Measurements from ENCODE around the gene KRT76.
"Not testable (repeated sequence)": the region's sequence is repeated elsewhere in the genome, so short reads cannot be mapped to it uniquely, and the experiment has no call there.

Gene KRT76

DNA sequence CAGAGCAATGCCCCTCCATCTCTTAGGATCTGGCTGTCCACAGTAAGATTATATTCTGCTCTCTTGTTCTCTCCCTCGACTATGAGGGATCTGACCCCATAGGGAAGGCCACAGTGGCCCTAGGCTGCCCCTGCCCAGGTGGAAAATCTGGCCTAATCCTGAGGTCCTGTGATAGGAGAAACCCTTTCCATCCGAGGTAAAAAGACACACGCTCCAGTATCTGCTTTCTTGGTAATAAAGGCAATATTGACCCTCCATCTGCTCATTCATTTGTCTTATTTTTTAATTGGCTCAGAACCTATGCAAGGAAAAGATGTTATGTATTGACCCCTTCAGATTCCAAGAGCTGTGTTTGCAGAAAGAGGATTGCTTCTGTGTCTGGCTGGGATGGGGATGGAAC lies 9.7 kb downstream of the KRT76 start:
- intact Hi-C loops (cut with DNase I) = no loop called here
- DNase-seq = no peak

DNA sequence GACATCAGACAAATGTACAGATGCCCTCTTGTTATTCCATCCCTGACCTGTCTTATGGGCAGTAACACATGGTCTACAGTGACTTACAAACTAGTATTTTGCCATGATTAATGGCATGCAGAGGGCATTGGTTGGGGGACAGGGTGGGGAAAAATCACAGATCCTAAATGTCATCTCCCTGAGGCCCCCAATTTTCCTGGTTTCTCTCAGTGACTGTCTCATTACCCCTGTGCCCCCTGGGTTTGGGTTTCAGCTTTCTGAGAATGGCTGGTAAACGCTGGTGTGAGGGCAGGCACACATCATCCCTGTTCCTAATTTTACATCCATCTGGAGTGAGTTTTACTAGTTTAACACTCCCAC lies 10.1 kb downstream of the KRT76 start:
- intact Hi-C loops (cut with DNase I) = no loop called here
- DNase-seq = no peak

DNA sequence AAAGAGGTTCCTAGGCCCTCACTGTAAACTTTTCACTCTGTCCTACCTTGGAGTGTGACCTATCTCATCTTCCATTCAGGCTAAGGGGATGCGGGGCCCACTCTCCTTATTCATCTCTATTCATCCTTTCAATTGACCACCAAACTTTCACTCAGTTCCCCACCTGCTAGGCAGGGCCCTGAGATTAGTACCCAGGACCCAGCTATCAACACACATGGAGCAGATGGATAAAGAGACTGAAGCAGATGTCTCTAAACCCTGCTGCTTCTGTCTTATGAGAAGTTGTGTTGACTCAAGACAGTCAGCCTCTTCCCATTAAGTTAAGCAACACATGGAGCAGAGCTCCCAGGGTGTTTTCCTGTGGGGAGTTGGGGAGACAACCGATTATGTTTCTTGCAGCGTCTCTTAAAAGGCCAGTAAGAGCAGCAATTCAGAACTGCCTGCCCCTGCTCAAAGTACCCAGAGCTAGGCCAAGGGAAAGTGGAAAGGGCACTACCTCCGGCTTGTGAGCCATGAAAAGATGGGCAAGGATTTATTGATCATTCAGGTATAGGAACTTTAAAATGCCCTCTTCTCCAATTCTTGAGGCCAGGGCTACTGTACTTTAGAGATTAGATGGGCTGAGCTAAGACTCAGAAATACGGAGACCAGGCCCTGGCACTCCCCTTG lies 10.7 kb downstream of the KRT76 start:
- intact Hi-C loops (cut with DNase I) = no loop called here

DNA sequence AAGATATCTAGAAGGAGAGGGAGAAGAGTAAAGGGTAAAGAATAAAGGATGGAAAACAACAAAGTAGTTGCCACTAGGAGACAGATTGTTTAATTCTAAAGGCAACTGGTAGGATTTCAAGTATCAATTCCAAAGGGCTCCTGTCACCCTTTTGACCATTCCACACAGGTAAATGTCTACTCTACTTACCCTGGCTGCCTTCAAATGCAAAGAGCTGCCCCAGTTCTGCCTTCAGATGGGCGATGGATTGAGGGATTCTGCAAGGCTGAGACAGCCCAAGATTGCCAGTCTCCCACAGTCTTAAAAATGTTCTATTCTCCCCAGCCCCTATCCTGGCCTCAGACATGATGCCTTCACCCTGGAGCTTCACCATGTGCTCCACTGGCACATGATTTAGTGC lies 11.4 kb downstream of the KRT76 start:
- DNase-seq = no peak
- intact Hi-C loops (cut with DNase I) = no loop called here

More for the DNA sequence above, 10.7 kb downstream of the KRT76 start:
- no peak for DNase-seq

DNA sequence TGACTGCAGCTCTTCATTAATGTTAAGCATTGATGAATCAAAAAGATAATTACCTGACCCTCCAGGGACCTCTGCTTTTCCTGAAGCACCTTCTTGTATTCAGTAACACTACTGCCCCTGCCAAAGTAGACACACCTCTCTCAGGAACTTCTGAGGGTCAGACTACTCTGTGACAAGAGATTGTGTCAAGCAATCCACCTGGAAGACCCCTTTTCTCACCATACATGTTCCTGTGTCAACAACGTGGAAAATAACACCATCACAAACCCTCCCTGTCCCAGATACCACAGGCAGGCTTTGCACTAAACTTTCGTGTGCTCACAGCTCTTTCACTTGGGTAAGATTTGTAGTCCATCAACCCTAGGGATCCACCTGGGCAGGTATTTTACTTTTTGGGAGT lies 13.2 kb downstream of the KRT76 start:
- DNase-seq = no peak
- intact Hi-C loops (cut with DNase I) = no loop called here

DNA sequence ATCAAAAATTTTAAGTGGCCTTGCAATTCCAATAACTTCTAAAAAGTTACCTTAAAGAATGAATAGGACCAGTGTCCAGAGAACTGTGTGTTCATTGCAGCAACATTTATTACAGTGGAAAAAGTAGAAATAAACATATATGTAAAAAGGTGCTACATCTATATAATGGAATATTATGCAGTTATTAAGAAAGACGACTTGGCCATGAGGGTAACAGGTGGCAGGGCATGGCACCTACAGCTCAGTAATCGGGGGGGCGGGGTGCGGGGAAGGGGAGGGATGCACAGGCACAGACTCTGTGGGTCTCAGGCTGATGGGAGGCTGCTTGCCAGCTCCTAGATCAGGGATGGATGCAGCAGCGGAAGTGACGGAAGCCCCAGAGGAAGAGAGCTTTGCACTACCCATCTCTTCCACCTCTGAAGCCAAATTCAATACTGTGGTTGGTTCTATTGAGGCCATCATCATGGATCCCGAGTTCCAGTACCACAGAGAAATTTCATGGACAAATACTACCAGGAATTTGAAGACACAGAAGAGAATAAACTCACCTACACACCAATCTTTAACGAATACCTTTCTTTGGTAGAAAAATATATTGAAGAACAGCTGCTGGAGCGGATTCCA lies 14.0 kb downstream of the KRT76 start:
- DNase-seq = no peak
- intact Hi-C loops (cut with DNase I) = no loop called here

DNA sequence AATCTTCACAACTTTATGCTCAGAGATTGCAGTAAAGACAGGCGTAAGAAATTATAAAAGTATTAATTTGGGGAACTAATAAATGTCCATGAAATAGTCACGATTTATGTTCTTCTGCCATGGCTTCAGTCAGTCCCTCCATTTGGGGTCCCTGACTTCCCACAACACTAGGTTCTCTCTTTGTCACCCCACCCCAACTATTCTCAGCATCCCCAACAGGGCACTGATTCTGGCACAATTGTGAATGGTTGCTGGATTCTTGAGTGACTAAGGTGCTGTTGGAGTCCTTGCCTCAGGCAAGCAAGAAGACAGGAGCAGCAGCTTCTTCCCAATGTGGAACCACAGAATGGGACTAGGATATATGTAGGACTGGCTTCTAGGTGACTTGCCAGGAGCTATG lies 15.3 kb downstream of the KRT76 start:
- intact Hi-C loops (cut with DNase I) = no loop called here

DNA sequence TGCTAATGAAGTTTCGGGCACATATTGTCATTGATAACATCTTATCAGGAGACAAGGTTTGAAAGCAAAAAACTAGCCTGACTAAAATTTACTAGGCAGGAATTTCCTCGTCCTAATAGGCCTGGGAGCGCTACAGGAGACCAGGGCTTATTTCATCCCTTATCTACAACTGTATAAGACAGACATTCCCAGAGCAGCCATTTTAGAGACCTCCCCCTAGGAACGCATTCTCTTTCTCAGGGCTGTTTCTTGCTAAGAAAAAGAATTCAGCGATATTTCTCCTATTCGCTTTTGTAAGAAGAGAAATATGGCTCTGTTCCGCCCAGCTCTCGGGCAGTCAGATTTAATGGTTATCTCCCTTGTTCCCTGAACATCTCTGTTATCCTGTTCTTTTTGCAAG lies 15.9 kb downstream of the KRT76 start:
- intact Hi-C loops (cut with DNase I); DNase-seq: not testable (repeated sequence)

More for the DNA sequence above, 15.3 kb downstream of the KRT76 start:
- DNase-seq = no peak

DNA sequence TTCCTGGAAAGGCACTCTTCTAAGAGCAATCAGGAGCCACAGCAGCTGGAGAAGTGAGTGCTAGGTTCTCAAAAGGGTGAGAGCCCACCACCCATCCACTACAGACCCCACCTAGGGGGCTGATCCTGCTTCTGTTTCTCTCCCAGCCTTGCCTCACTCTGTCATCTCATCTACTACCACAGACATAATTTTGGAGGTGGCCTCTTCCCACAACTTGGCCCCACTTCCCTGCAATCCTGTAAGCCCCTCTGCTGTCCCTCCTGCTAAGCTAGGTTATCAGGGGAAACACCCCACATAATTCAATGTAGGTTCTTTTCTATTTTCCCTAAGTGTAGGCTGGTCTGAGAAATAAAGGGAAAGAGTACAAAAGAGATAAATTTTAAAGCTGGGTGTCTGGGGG lies 16.5 kb downstream of the KRT76 start:
- intact Hi-C loops (cut with DNase I) = no loop called here
- DNase-seq = no peak

DNA sequence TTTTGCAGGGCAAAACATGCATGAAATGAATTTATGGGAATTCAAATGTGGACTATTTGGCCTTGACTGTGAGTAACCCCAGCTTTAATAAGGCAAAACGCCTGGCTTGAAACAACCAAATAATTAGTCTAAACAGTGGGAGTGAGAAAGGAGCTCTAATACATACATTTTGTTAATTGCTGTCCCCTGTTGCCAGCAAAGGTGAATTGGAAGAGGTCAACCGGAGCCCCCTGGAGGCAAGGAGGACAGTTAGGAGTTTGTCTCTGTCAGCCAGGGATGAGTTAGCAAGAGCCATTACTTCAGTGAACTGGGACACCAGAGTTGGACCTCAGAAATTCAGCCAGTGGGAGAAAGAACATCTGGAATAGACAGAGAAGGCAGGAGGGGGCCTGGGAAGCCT lies 17.4 kb downstream of the KRT76 start:
- intact Hi-C loops (cut with DNase I) = no loop called here
- DNase-seq = no peak

DNA sequence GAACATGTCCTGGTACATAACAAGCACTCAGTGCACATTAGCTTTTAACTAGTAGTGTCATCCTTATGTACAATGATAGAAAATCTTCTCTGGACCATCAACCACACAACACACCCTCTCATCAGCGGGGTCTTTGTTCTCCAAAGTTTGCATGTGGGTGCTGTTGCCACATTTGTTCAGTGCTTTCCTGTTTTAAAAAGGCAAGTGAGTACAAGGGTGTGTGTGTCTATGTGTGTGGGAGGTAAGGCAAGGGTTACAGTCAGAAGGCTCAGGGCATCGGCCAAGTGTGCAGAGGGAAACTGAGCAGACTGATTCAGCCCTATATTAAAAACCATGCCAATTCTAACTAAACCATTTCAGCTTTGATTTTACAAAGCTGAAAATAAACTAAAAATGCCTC lies 17.9 kb downstream of the KRT76 start:
- DNase-seq = no peak
- intact Hi-C loops (cut with DNase I) = no loop called here

DNA sequence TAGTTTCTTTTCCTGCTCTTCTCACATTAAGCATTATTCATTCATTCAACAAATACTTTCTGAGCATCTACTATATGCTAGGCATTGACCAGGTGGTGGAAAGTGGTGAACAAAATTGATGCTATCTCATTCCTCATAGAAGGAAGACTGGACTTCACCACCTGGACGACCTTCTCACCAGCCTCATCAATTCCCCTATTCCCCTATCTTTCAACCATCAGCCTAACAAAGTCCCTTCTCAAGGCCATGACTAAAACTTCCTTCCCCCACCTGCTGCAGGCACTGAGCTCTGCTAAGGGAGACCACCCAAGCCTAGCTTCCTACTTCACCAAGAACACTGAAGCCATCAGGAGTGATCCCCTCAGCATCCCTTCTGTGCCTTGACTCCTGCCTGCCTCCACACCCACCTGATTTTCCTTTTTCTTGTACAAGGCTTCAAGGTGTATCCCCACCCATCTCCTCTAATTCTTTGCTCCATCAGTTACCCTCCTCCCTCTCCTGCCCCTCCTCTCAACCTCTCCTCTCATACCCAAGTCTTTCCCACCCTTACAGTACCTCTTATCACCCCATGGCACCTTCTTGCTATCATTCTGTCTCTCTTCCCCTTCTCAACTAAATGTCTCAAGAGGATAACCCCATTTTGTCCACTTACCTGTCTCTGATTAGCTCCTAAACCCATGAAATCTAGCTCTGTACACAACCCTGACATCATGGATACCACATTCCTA lies 19.5 kb downstream of the KRT76 start:
- no peak for DNase-seq
- intact Hi-C loops (cut with DNase I) = no loop called here

DNA sequence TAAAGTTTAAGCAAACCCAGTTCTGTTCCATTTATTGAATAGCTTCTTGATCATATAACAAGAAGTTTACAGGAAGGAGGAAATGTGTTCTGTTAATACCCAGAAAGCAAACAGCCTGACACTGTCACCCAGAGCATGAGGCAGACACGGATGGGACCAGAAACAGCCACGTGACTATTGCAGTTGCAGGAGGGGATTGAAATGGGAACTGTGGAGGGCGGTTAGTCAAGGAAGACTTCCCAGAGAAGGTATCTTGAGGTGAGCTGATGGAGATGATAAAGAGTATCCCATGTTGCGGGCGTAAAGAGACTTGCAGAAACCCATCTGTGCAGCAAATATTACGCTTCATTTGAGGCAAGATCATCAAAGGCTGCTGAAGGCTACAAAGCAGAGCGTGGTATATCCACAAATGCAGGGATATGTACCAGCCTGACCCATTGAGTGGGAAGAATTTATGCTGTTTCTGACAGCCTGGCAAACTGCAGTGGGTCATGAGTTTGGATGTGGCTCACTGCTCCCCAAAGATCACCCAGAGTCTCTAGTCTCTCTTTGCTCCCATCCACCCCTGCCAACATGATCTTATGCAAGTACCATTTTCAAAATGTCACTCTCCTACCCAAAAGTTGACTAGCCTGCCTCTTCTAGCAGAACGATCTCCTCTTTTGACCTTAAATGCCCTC lies 20.7 kb downstream of the KRT76 start:
- intact Hi-C loops (cut with DNase I) = no loop called here
- no peak for DNase-seq

DNA sequence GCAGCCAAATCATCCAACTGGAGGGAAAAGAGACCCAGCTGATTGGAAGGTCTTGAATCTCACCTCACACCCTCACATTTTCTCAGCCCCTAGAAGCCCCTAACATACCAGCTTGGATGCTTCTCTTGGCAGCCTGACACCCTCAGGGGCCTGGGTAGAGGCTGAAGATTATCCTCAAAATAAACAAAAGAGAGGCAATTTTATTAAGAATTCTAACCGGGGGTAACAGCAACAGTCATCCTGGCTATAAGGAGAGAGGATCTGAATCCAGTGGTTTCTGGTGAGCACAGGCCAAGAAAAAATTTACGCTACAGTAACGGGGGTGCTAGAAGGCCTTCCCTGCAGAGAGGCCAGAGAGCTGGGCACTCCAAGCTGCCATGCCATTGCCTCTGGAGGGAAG lies 21.6 kb downstream of the KRT76 start:
- intact Hi-C loops (cut with DNase I) = no loop called here
- DNase-seq = no peak

DNA sequence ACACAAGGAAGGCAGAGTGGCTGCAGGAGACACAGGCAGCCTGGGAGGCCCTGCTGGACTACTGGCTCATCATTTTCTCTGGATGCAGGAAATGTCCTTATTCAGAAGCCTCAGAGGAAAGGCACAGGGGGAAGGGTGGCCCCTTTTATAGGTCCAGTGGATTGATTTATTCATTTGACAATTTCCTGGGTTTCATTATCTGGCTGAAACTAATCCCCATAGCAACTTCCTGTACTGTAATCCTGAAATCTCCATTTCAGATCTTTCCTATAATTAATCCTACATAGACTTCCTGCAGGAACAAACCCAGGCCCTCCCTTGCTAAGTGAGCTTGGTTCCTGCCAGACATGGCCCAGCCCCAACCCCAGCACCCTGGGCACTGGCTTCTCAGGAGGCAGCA lies 23.0 kb downstream of the KRT76 start:
- DNase-seq = no peak
- intact Hi-C loops (cut with DNase I) = no loop called here

DNA sequence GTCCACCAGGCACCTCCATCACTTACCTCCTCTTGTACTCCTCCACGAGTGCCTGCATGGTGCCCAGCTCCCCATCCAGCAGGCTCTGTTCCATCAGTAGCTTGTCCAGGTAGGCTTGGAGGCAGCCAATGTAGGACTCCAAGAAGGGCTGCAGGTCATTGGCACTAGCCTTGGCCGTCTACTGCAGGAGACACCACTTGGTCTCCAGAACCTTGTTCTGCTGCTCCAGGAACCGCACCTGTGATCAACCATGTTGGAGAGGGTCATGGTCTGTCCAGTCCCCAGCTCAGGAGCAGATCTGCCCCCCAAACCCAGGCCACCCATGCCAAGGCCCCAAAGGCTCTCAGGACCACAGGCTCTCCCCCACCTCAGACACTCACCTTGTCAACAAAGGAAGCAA lies 23.9 kb downstream of the KRT76 start:
- no peak for DNase-seq
- intact Hi-C loops (cut with DNase I) = no loop called here

DNA sequence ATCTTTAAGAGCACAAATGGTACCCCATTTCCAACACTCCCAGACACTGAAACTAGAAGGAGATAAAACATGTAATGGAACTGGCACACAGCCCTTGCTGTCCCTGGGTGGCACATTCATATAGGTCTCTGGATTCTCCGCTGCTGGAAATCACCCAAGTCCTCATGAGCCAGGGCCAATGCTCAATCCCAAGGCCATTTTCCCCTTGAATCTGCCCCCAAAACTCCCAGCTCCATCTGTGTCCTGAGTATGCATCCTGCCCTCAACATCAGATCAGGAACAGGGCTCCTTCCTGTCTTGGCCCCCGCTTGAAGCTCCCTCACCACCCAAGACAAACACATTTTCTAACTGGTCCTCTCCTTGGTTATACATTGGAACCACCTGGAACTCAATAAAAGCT lies 24.6 kb downstream of the KRT76 start:
- intact Hi-C loops (cut with DNase I) = no loop called here
- no peak for DNase-seq

DNA sequence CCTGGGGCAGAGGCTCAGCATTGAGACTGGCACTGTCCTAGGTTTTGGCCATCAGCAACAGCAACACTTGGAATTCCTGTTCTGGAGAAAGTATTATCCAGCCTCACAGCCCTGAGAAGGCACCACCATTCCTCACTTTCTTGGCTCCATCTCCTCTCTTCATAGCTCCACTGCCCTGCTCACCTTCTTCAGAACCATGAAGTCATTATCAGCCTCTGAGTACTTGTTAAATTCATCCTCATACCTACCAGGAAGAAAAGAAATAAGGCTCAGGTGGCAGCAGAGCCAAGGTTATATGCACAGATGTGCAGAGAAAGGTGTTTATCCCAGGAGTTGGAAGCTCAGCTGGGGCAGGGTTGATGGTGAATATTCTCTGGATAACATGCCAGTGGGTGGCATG lies 25.4 kb downstream of the KRT76 start:
- intact Hi-C loops (cut with DNase I) = no loop called here
- no peak for DNase-seq

DNA sequence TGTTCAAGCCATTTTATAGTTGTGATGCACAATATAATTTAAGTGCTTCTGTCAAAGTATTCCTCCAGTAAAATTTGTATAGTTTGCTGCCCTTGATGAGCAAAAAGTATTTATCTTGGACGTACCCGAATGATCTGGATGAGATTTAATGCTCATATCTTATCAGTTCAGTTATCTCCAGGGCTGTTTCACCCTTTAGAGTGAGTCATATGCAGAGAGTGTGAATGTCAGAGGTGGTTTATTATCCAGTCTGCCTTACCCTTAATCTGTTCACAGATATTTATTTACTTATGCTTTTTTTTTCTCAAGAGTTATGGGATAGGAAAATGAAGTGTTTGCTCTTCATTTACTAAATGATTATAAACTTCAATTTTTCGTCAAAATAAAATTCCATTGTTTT lies 26.6 kb downstream of the KRT76 start:
- DNase-seq; intact Hi-C loops (cut with DNase I): not testable (repeated sequence)

DNA sequence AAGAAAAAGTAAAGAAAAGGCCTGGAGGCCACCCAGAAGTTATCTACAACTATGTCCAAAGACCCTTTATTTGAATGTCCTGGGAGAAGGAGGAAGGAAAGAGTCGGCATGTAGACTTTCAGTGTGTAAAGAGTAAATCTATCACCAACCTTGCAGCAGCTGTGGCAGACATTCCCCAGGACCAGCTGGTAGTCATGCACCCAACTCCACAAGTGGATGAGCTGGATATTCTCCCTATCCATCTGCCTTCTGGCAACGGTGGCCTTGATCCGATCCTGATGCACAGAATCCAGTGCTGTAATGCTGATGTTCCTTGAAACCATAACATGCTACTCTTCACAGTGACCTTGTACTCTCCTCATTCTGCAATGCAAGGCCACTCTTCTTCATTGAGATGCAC lies 27.3 kb downstream of the KRT76 start:
- peak in 1 of 42 donors; percentile 4 for DNase-seq
- intact Hi-C loops (cut with DNase I) = no loop called here

Data from head of caudate nucleus (tissue), 42 donors.